ENCODE measurements around the gene OGFOD3. TPM values are rescaled to one million over a fixed set of nuclear protein-coding genes. Genes with fewer than 3 reads are reported as not detected.

OGFOD3 gene
- total and polyA plus RNA-seq, 2 donors (not counting 3 experiments of a cell fraction or from before 2014, with no cell fraction given), result 31.7 to 34.8 TPM

DNA sequence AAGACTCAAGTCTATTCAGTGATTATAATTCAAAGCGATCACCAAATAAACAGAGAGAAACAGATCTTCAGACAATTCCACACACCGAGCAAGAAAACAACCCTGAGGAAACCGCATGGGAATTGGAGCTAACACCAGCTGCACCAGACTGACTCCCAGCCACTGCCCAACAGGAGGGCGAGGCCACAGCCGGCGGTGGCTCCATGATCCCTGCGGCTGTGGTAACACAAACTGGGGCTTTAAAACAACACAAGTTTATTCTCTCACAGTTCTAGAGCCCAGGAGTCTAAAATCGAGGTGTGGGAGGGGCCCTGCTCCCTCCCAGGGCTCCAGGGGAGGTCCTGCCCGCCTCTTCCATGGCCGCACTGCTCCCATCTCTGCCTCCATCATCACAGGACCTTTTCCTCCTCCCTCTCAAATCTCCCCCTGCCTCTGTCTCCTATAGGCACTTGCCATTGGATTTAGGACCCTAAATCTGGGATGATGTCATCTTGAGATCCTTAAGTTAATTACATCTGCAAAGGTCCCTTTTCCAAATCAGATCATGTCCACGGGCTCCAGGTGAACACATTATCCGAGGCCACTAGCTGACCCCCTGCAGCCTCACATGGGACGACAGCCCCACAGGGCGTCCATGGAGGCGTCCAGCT, 10.0 kb downstream of the OGFOD3 start:
- intact Hi-C loops (cut with micrococcal nuclease) (no loop called here), dilution Hi-C loops (cut with MboI; ENCODE audit: extremely low pct_ligation_motif_present, low sequenced_read_pairs) (no loop called here)
- Histone ChIP-seq H4K20me1 (replicated peaks; ENCODE audit: control insufficient read depth, extremely low read depth, insufficient read depth, low read length) (no peaks in the 10 kb centered on the region), H3K4me3 (replicated peaks in 1 of 3; ENCODE audit: insufficient read depth in 1 of 3, low read depth in 1 of 3, low read length in 3 of 3) (no peak overlapping the region), H3K9ac (replicated peaks; ENCODE audit: extremely low read depth, insufficient read depth, low read length) (no peak overlapping the region), H3K27ac (ENCODE audit: insufficient read depth, low read depth, low read length) (no peak overlapping the region), H2AFZ (ENCODE audit: low read depth, low read length) (no peak overlapping the region), H3K9me3 (replicated peaks; ENCODE audit: control insufficient read depth, insufficient read depth, low read length) (no peaks in the 10 kb centered on the region), H3K36me3 (ENCODE audit: control insufficient read depth in 2 of 2, extremely low read depth in 1 of 2, insufficient read depth in 2 of 2, low read length in 2 of 2) (no peaks in the 10 kb centered on the region), H3K27me3 (ENCODE audit: control insufficient read depth in 2 of 2, insufficient read depth in 2 of 2, low read length in 2 of 2) (no peaks in the 10 kb centered on the region), H3K4me2 (ENCODE audit: insufficient read depth, low read length) (no peak overlapping the region), H3K79me2 (ENCODE audit: control insufficient read depth, insufficient read depth, low read length) (no peaks in the 10 kb centered on the region), H3K9me1 (replicated peaks; ENCODE audit: control insufficient read depth, extremely low read depth, insufficient read depth, low read length) (no peaks in the 10 kb centered on the region), H3K4me1 (ENCODE audit: control insufficient read depth, extremely low read depth, insufficient read depth, low read length) (no peaks in the 10 kb centered on the region)
- DNase-seq (ENCODE audit: low read depth, low spot score), result no peak
- FAIRE-seq, result no peak
- no TSS peak for BruUV-seq (replicated peaks)
- ChIA-PET POLR2A (no interaction called here), CTCF (no interaction called here)
- no peak for TF ChIP-seq EZH2 (IDR thresholded peaks at IDR 0.05; ENCODE audit: borderline replicate concordance, low read depth, low read length, severe bottlenecking)
- no peak for TF ChIP-seq MYC (IDR thresholded peaks at IDR 0.05; ENCODE audit: low read depth, low read length)
- TF ChIP-seq JUN (IDR thresholded peaks at IDR 0.05; ENCODE audit: borderline replicate concordance, insufficient read depth, insufficient read length, low read depth), result no peak
- TF ChIP-seq, protein P1, sequence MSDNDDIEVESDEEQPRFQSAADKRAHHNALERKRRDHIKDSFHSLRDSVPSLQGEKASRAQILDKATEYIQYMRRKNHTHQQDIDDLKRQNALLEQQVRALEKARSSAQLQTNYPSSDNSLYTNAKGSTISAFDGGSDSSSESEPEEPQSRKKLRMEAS (IDR thresholded peaks at IDR 0.05; ENCODE audit: insufficient read depth, insufficient read length), result no peak

DNA sequence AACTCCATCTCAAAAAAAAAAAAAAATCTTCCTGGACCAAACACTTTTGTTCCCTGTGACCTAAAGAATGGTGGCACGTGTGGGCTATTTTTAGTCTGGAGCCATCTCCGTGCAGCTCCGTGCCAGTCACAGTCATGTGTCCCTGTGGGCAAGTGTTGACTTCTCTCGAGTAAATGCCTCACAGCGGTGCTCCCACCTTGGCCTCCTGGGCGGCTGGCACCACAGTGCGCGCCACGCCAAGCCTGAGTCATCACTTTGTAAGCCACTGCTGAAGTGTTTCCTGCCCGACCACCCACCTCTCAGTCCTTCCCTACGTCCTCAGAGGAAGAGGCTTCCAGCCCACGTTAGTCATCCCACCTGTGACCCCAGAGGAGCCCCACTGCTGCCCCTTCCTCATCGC, 11.1 kb downstream of the OGFOD3 start:
- FAIRE-seq (no peak), DNase-seq (ENCODE audit: low read depth, low spot score) (no peak)
- dilution Hi-C loops (cut with MboI; ENCODE audit: extremely low pct_ligation_motif_present, low sequenced_read_pairs) (no loop called here), intact Hi-C loops (cut with micrococcal nuclease) (no loop called here)
- Histone ChIP-seq H3K27me3 (ENCODE audit: control insufficient read depth in 2 of 2, insufficient read depth in 2 of 2, low read length in 2 of 2) (no peaks in the 10 kb centered on the region), H3K79me2 (ENCODE audit: control insufficient read depth, insufficient read depth, low read length) (no peaks in the 10 kb centered on the region), H3K27ac (ENCODE audit: insufficient read depth, low read depth, low read length) (no peak overlapping the region), H3K9me1 (replicated peaks; ENCODE audit: control insufficient read depth, extremely low read depth, insufficient read depth, low read length) (no peaks in the 10 kb centered on the region), H3K4me1 (ENCODE audit: control insufficient read depth, extremely low read depth, insufficient read depth, low read length) (no peaks in the 10 kb centered on the region), H3K9me3 (replicated peaks; ENCODE audit: control insufficient read depth, insufficient read depth, low read length) (no peaks in the 10 kb centered on the region), H3K9ac (replicated peaks; ENCODE audit: extremely low read depth, insufficient read depth, low read length) (no peak overlapping the region), H3K36me3 (ENCODE audit: control insufficient read depth in 2 of 2, extremely low read depth in 1 of 2, insufficient read depth in 2 of 2, low read length in 2 of 2) (no peaks in the 10 kb centered on the region), H4K20me1 (replicated peaks; ENCODE audit: control insufficient read depth, extremely low read depth, insufficient read depth, low read length) (no peaks in the 10 kb centered on the region), H2AFZ (ENCODE audit: low read depth, low read length) (no peak overlapping the region), H3K4me2 (ENCODE audit: insufficient read depth, low read length) (no peak overlapping the region), H3K4me3 (replicated peaks in 1 of 3; ENCODE audit: insufficient read depth in 1 of 3, low read depth in 1 of 3, low read length in 3 of 3) (no peak overlapping the region)
- CTCF ChIA-PET, result interaction anchor here (1.0 kb wide), 1 partner anchor 12 kb away, joined by 3 read pairs; no protein-coding TSS in a partner anchor
- POLR2A ChIA-PET, result no interaction called here
- no TSS peak for BruUV-seq (replicated peaks)
- TF ChIP-seq FOS (IDR thresholded peaks at IDR 0.05; ENCODE audit: borderline replicate concordance, insufficient read depth, low read length), result no peak
- TF ChIP-seq EZH2 (IDR thresholded peaks at IDR 0.05; ENCODE audit: borderline replicate concordance, low read depth, low read length, severe bottlenecking), result no peak
- no peak for TF ChIP-seq POLR2A (IDR thresholded peaks at IDR 0.05; ENCODE audit: low read depth, low read length)
- TF ChIP-seq, protein P1 (IDR thresholded peaks at IDR 0.05; ENCODE audit: insufficient read depth, insufficient read length), result no peak

Measured in endothelial cell of umbilical vein (primary cell).